OCI-LY1 (cell line): Measurements from ENCODE around the gene ADAM8.

ENCODE experiments used
- H2AFZ ChIP-seq: fragments of 200-600 bp; sonication (generic), shearing (Covaris generic); 2 replicates; pipeline ENCODE4 v1.6.0; 2014; ENCODE audit warnings: antibody characterized with exemption, mild to moderate bottlenecking, low read length
- H3F3A ChIP-seq: fragments of 200-600 bp; sonication (generic), shearing (Covaris generic); 2 replicates; pipeline ENCODE4 v1.6.0; 2014; ENCODE audit warnings: mild to moderate bottlenecking, antibody characterized with exemption, low read length, moderate library complexity; ENCODE audit not compliant: insufficient read depth
- H3K27ac ChIP-seq: fragments of 200-600 bp; sonication (generic); 2 replicates; pipeline ENCODE4 v1.5.1; 2014; ENCODE audit warnings: low read length, mixed run types, mild to moderate bottlenecking, low read depth; ENCODE audit not compliant: poor library complexity, severe bottlenecking
- H3K27me3 ChIP-seq: fragments of 200-600 bp; sonication (generic); 2 replicates; pipeline ENCODE4 v1.6.0; 2014; ENCODE audit warnings: antibody characterized with exemption, mild to moderate bottlenecking, low read length, moderate library complexity; ENCODE audit not compliant: insufficient read depth
- H3K36me3 ChIP-seq: fragments of 200-600 bp; sonication (generic); 2 replicates; pipeline ENCODE4 v1.6.1; 2014; ENCODE audit warnings: mild to moderate bottlenecking, antibody characterized with exemption, low read length, moderate library complexity, mixed read lengths; ENCODE audit not compliant: insufficient read depth
- H3K4me1 ChIP-seq: fragments of 200-600 bp; sonication (generic); 2 replicates; pipeline ENCODE4 v1.5.1; 2014; ENCODE audit warnings: mild to moderate bottlenecking, low read length, moderate library complexity; ENCODE audit not compliant: insufficient read depth, severe bottlenecking
- H3K4me2 ChIP-seq: fragments of 200-600 bp; sonication (generic), shearing (Covaris generic); 2 replicates; pipeline ENCODE4 v1.6.1; 2014; ENCODE audit warnings: low read length
- H3K4me3 ChIP-seq: fragments of 200-600 bp; sonication (generic); 2 replicates; pipeline ENCODE4 v1.5.1; 2014; ENCODE audit warnings: low read length, low read depth, mild to moderate bottlenecking, mixed read lengths; ENCODE audit not compliant: poor library complexity, severe bottlenecking
- H3K79me2 ChIP-seq: fragments of 200-600 bp; shearing (Covaris generic); 2 replicates; pipeline ENCODE4 v1.6.1; 2016; ENCODE audit warnings: mixed run types, low read length, mixed read lengths; ENCODE audit not compliant: insufficient read depth
- H3K9ac ChIP-seq: fragments of 200-600 bp; sonication (generic), shearing (Covaris generic); 2 replicates; pipeline ENCODE4 v1.6.1; 2014; ENCODE audit warnings: mild to moderate bottlenecking, low read length, mixed read lengths
- H3K9me2 ChIP-seq: fragments of 200-600 bp; sonication (generic), shearing (Covaris generic); 2 replicates; pipeline ENCODE4 v1.6.1; 2014; ENCODE audit warnings: low read depth, mild to moderate bottlenecking, low read length, mixed read lengths
- H3K9me3 ChIP-seq: fragments of 200-600 bp; shearing (Covaris generic); 2 replicates; pipeline ENCODE4 v1.6.1; 2014; ENCODE audit warnings: low read length, mixed read lengths
- H4K20me1 ChIP-seq: fragments of 200-600 bp; sonication (generic), shearing (Covaris generic); 2 replicates; pipeline ENCODE4 v1.6.0; 2016; ENCODE audit warnings: mild to moderate bottlenecking, low read length; ENCODE audit not compliant: insufficient read depth
- EZH2 ChIP-seq: fragments of 200-600 bp; sonication (generic), shearing (Covaris generic); IDR thresholded peaks from 2 replicates; pipeline ENCODE4 v1.8.0; 2017; ENCODE audit warnings: borderline replicate concordance, mixed run types, mild to moderate bottlenecking, antibody characterized with exemption, low read length, moderate library complexity, mixed read lengths
- TF ChIP-seq, protein P1 (sequence below): fragments of 200-600 bp; sonication (generic), shearing (Covaris generic); IDR thresholded peaks from 2 replicates; pipeline ENCODE4 v1.5.1; 2017; ENCODE audit warnings: mild to moderate bottlenecking, antibody characterized with exemption, low read length, moderate library complexity, mixed read lengths

Gene ADAM8

GRCh38 chr10:133243593-133243992 lies 33.1 kb downstream of the ADAM8 start:
- H3F3A ChIP-seq = no peaks in the 10 kb centered on the region
- H2AFZ ChIP-seq = no peak overlapping the region
- H3K4me1 ChIP-seq = no peaks in the 10 kb centered on the region
- no peaks in the 10 kb centered on the region for H4K20me1 ChIP-seq
- no peaks in the 10 kb centered on the region for H3K9me2 ChIP-seq
- H3K9me3 ChIP-seq = no peaks in the 10 kb centered on the region
- H3K27ac ChIP-seq = no peak overlapping the region
- no peak overlapping the region for H3K4me3 ChIP-seq
- H3K79me2 ChIP-seq = no peaks in the 10 kb centered on the region
- no peaks in the 10 kb centered on the region; the same call in 1 of the 2 replicates for H3K27me3 ChIP-seq
- H3K36me3 ChIP-seq = no peaks in the 10 kb centered on the region
- no peak overlapping the region for H3K4me2 ChIP-seq
- no peak for TF ChIP-seq EZH2
- TF ChIP-seq, protein P1, sequence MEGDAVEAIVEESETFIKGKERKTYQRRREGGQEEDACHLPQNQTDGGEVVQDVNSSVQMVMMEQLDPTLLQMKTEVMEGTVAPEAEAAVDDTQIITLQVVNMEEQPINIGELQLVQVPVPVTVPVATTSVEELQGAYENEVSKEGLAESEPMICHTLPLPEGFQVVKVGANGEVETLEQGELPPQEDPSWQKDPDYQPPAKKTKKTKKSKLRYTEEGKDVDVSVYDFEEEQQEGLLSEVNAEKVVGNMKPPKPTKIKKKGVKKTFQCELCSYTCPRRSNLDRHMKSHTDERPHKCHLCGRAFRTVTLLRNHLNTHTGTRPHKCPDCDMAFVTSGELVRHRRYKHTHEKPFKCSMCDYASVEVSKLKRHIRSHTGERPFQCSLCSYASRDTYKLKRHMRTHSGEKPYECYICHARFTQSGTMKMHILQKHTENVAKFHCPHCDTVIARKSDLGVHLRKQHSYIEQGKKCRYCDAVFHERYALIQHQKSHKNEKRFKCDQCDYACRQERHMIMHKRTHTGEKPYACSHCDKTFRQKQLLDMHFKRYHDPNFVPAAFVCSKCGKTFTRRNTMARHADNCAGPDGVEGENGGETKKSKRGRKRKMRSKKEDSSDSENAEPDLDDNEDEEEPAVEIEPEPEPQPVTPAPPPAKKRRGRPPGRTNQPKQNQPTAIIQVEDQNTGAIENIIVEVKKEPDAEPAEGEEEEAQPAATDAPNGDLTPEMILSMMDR = no peak
- H3K9ac ChIP-seq = no peak overlapping the region

- Histone ChIP-seq H3K79me2 (no peaks in the 10 kb centered on the region), H3K4me3 (no peak overlapping the region), H3K9ac (no peak overlapping the region), H3F3A (no peaks in the 10 kb centered on the region), H3K36me3 (no peaks in the 10 kb centered on the region), H3K4me1 (no peaks in the 10 kb centered on the region), H3K27ac (no peak overlapping the region), H3K9me2 (no peaks in the 10 kb centered on the region), H3K9me3 (no peaks in the 10 kb centered on the region), H3K27me3 (no peaks in the 10 kb centered on the region; the same call in 1 of the 2 replicates), H4K20me1 (no peaks in the 10 kb centered on the region), H2AFZ (no peak overlapping the region), H3K4me2 (no peak overlapping the region)
- TF ChIP-seq, protein P1 = no peak
- TF ChIP-seq EZH2 = no peak
Observed at GRCh38 chr10:133242611-133243356, 33.9 kb downstream of the ADAM8 start.

DNA sequence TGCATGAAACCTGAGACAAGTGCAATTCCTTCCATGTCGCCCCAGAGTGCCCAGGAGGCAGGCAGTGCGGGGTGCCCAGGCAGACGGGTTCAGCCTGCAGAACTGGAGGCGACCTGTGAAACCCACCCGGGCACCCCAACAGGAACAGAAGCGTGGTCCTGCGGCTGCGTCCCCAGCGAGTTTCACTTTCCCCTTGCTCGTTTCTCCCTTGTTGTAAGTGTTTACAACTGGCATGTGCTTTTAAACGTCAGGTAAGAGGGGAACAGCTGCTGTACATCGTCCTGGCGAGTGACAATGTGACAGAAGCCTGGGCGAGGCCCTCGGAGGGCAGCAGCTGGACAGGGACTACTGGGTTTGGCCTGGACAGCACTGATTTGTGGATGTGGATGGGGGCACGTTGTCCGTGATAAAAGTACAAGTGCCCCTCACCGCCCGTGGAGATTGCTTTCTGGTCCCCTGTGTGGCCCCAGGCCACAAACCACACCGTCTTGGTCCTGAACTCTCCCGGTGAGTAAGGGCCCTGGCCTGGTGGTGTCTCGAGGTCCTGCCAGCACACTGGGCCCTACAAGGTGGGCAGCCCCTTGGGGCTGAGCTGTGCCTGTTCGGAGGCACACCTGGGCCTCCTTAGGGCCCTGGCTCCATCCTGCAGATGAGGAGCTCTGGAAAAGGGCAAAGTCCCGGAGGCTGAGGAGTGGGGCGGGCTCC lies 35.0 kb downstream of the ADAM8 start:
- no peak overlapping the region for H2AFZ ChIP-seq
- no peak overlapping the region for H3K4me2 ChIP-seq
- H3K36me3 ChIP-seq = no peaks in the 10 kb centered on the region
- H3K27ac ChIP-seq = no peak overlapping the region
- H3K4me1 ChIP-seq = no peaks in the 10 kb centered on the region
- H3F3A ChIP-seq = no peaks in the 10 kb centered on the region
- H3K9me2 ChIP-seq = no peaks in the 10 kb centered on the region
- TF ChIP-seq, protein P1 = no peak
- no peak for TF ChIP-seq EZH2
- no peak overlapping the region for H3K4me3 ChIP-seq
- no peaks in the 10 kb centered on the region for H3K9me3 ChIP-seq
- no peaks in the 10 kb centered on the region for H4K20me1 ChIP-seq
- no peaks in the 10 kb centered on the region; the same call in 1 of the 2 replicates for H3K27me3 ChIP-seq
- H3K79me2 ChIP-seq = no peaks in the 10 kb centered on the region
- no peak overlapping the region for H3K9ac ChIP-seq
